OCI-LY3 (cell line): ENCODE results near the gene TSPO2.
"Not testable (repeated sequence)": the region's sequence is repeated elsewhere in the genome, so short reads cannot be mapped to it uniquely, and the experiment has no call there.

ENCODE experiments used
- H2AFZ ChIP-seq: fragments of 200-600, 300-600 bp; shearing (Covaris generic); 2 replicates; pipeline ENCODE4 v1.6.0; 2014; ENCODE audit warnings: antibody characterized with exemption, low read depth, low read length
- H3K27ac ChIP-seq: fragments of 200-600, 300-600 bp; sonication (generic); 2 replicates; pipeline ENCODE4 v1.5.1; 2014; ENCODE audit warnings: mild to moderate bottlenecking, low read length, moderate library complexity, mixed read lengths
- H3K27me3 ChIP-seq: fragments of 200-600, 300-600 bp; sonication (generic); 2 replicates; pipeline ENCODE4 v1.6.1; 2014; ENCODE audit warnings: low read depth, low read length, mixed read lengths
- H3K36me3 ChIP-seq: fragments of 200-600, 300-600 bp; sonication (generic); replicated peaks from 2 replicates; pipeline ENCODE3; 2014; ENCODE audit warnings: low read depth, low read length, mixed read lengths
- H3K4me1 ChIP-seq: fragments of 300-600, 200-600 bp; sonication (generic); 2 replicates; pipeline ENCODE4 v1.6.1; 2014; ENCODE audit warnings: low read length, mixed read lengths
- H3K4me2 ChIP-seq: fragments of 200-600, 300-600 bp; sonication (generic); 2 replicates; pipeline ENCODE4 v1.6.1; 2014; ENCODE audit warnings: low read length, mixed read lengths
- H3K4me3 ChIP-seq: fragments of 300-600, 200-600 bp; sonication (generic); 2 replicates; pipeline ENCODE4 v1.5.1; 2014; ENCODE audit warnings: antibody characterized with exemption, mild to moderate bottlenecking, low read length, moderate library complexity
- H3K79me2 ChIP-seq: fragments of 300-600, 200-600 bp; shearing (Covaris generic); 2 replicates; pipeline ENCODE4 v1.6.1; 2014; ENCODE audit warnings: mild to moderate bottlenecking, low read length, mixed read lengths
- H3K9ac ChIP-seq: fragments of 300-600, 200-600 bp; shearing (Covaris generic); 2 replicates; pipeline ENCODE4 v1.6.0; 2014; ENCODE audit warnings: mild to moderate bottlenecking, low read length, moderate library complexity
- H3K9me3 ChIP-seq: fragments of 200-600, 300-600 bp; shearing (Covaris generic); 2 replicates; pipeline ENCODE4 v1.6.1; 2014; ENCODE audit warnings: low read length, mixed read lengths; ENCODE audit not compliant: insufficient read depth
- H4K20me1 ChIP-seq: fragments of 200-600, 300-600 bp; sonication (generic); 2 replicates; pipeline ENCODE4 v1.6.1; 2016; ENCODE audit warnings: low read length, mixed read lengths; ENCODE audit not compliant: insufficient read depth
- CTCF ChIP-seq: fragments of 200-600, 300-600 bp; sonication (generic); IDR thresholded peaks from 2 replicates; pipeline ENCODE4 v1.5.1; 2014; ENCODE audit warnings: antibody characterized with exemption, low read length, low read depth
- EZH2phosphoT487 ChIP-seq: fragments of 200-600 bp; shearing (Covaris generic); IDR thresholded peaks from 2 replicates; pipeline ENCODE4 v1.6.1; 2018; ENCODE audit warnings: antibody characterized with exemption, mixed run types, low read depth

The TSPO2 gene

DNA sequence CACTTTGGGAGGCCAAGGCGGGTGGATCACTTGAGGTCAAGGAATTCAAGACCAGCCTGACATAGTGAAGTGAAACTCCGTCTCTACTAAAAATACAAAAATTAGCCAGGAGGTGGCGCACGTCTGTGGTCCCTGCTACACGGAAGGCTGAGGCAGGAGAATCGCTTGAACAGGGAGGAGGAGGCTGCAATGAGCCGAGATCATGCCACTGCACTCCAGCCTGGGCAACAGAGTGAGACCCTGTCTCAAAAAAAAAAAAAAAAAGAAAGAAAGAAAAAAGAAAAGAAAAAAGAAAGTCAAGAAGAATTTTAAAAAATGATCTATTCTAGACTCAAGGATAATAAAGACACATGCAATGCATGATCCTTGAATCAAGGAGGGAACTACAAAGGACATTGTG lies 36.0 kb upstream of the TSPO2 start:
- not testable (repeated sequence) for H3K79me2 ChIP-seq, H4K20me1 ChIP-seq, H2AFZ ChIP-seq, H3K9ac ChIP-seq, H3K27ac ChIP-seq, H3K4me1 ChIP-seq, H3K36me3 ChIP-seq, H3K9me3 ChIP-seq
- Histone ChIP-seq H3K4me3 (peak overlapping the region; percentile 37; the same call in 1 of the 2 replicates), H3K4me2 (peak overlapping the region; percentile 60), H3K27me3 (peaks cover 53% of the 10 kb centered on the region)
- TF ChIP-seq CTCF: peak; percentile 72

GRCh38 chr6:41006980-41007379 lies 35.3 kb upstream of the TSPO2 start:
- H2AFZ ChIP-seq, H3K79me2 ChIP-seq, H3K4me2 ChIP-seq, H3K4me1 ChIP-seq, H3K27ac ChIP-seq, H4K20me1 ChIP-seq, H3K9me3 ChIP-seq, H3K4me3 ChIP-seq, H3K9ac ChIP-seq, H3K36me3 ChIP-seq: not testable (repeated sequence)
- peaks cover 47% of the 10 kb centered on the region for H3K27me3 ChIP-seq

DNA sequence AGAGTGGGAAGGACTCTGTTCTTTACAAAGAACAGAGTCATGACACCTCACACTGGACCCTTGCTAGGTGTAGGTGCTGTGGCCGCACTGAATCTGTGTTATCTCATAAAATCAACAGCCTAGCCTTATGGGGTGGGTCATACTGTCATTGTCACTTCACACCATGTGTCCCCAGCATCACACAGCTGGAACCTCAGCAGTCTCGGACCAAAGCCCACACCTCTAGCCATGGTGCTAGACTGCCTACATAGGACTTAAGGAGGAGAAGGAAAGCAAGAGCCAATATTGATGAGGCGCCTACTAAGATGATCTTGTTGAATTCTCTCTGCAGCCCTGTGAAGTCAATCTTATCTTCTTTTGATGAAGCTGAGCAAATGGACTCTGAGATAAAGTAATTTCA lies 34.3 kb upstream of the TSPO2 start:
- H3K4me2 ChIP-seq: no peak overlapping the region
- H3K79me2 ChIP-seq: no peaks in the 10 kb centered on the region
- no peak overlapping the region for H3K4me3 ChIP-seq
- H3K9me3 ChIP-seq: no peaks in the 10 kb centered on the region
- H3K36me3 ChIP-seq: no peaks in the 10 kb centered on the region
- no peak for TF ChIP-seq CTCF
- no peak for TF ChIP-seq EZH2phosphoT487
- H2AFZ ChIP-seq: no peak overlapping the region
- peaks cover 5% of the 10 kb centered on the region; the same call in 1 of the 2 replicates for H3K4me1 ChIP-seq
- H4K20me1 ChIP-seq: no peaks in the 10 kb centered on the region
- H3K27ac ChIP-seq: no peak overlapping the region
- H3K9ac ChIP-seq: no peak overlapping the region
- peaks cover 36% of the 10 kb centered on the region for H3K27me3 ChIP-seq

- TF ChIP-seq CTCF: no peak
- TF ChIP-seq EZH2phosphoT487: no peak
- no peaks in the 10 kb centered on the region for H3K9me3 ChIP-seq
- H3K4me2 ChIP-seq: no peak overlapping the region
- H3K27ac ChIP-seq: no peak overlapping the region
- no peaks in the 10 kb centered on the region for H3K79me2 ChIP-seq
- H2AFZ ChIP-seq: no peak overlapping the region
- H3K4me3 ChIP-seq: no peak overlapping the region
- H3K9ac ChIP-seq: no peak overlapping the region
- peaks cover 5% of the 10 kb centered on the region; the same call in 1 of the 2 replicates for H3K4me1 ChIP-seq
- H3K36me3 ChIP-seq: no peaks in the 10 kb centered on the region
- peaks cover 23% of the 10 kb centered on the region for H3K27me3 ChIP-seq
- H4K20me1 ChIP-seq: no peaks in the 10 kb centered on the region
These were observed 32.6 kb upstream of the TSPO2 start for GRCh38 chr6:41009669-41010068.

DNA sequence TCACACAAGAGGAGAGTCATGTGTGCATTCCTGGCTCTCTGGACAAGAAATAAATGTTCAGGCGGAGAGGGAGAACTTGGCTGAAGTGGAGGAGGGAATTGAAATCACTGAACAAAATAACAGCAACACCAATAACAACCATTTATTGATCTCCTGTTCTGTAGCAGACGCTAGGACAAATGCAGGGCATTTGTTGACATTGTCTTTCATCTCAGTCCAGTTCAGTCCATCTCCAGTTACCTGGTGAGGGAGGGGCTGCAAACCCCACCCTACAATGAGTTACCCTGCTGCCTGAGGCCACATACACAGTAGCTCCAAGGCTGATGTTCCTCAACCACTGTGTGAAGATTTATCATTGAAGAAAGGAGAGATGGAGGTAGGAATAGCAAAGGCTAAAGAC lies 30.6 kb upstream of the TSPO2 start:
- H3K79me2 ChIP-seq: no peaks in the 10 kb centered on the region
- H3K4me3 ChIP-seq: no peak overlapping the region
- no peak overlapping the region for H3K9ac ChIP-seq
- no peaks in the 10 kb centered on the region for H3K9me3 ChIP-seq
- no peaks in the 10 kb centered on the region for H4K20me1 ChIP-seq
- H3K4me1 ChIP-seq: no peaks in the 10 kb centered on the region
- peaks cover 9% of the 10 kb centered on the region; the same call in 1 of the 2 replicates for H3K27me3 ChIP-seq
- H3K36me3 ChIP-seq: no peaks in the 10 kb centered on the region
- TF ChIP-seq CTCF (no peak), EZH2phosphoT487 (no peak)
- no peak overlapping the region for H3K27ac ChIP-seq
- H2AFZ ChIP-seq: no peak overlapping the region
- H3K4me2 ChIP-seq: no peak overlapping the region
